DOHH2 (cell line): Measurements from ENCODE around the gene C22orf15.

Source experiments
- H3F3A ChIP-seq: fragments of 200-600 bp; sonication (generic), shearing (Covaris generic); 2 replicates; pipeline ENCODE4 v1.6.0; 2016; ENCODE audit warnings: antibody characterized with exemption, mild to moderate bottlenecking; ENCODE audit not compliant: control insufficient read depth, insufficient read depth
- H3K27ac ChIP-seq: fragments of 200-600 bp; sonication (generic); 2 replicates; pipeline ENCODE4 v1.5.1; 2014; ENCODE audit warnings: low read depth, mild to moderate bottlenecking, low read length, moderate library complexity
- H3K27me3 ChIP-seq: fragments of 200-600 bp; sonication (generic); 2 replicates; pipeline ENCODE4 v1.6.1; 2014; ENCODE audit warnings: mild to moderate bottlenecking, low read length, mixed read lengths; ENCODE audit not compliant: control insufficient read depth
- H3K36me3 ChIP-seq: fragments of 200-600 bp; sonication (generic); 2 replicates; pipeline ENCODE4 v1.6.1; 2014; ENCODE audit warnings: mild to moderate bottlenecking, low read length, moderate library complexity, mixed read lengths; ENCODE audit not compliant: control insufficient read depth
- H3K4me1 ChIP-seq: fragments of 200-600 bp; sonication (generic); 2 replicates; pipeline ENCODE4 v1.6.1; 2014; ENCODE audit warnings: mild to moderate bottlenecking, low read length, mixed read lengths; ENCODE audit not compliant: control insufficient read depth
- H3K4me2 ChIP-seq: fragments of 200-600 bp; sonication (generic); 2 replicates; pipeline ENCODE4 v1.6.0; 2014; ENCODE audit warnings: mild to moderate bottlenecking, low read length, moderate library complexity
- H3K4me3 ChIP-seq: fragments of 200-600 bp; sonication (generic); 2 replicates; pipeline ENCODE4 v1.5.1; 2014; ENCODE audit warnings: mild to moderate bottlenecking, low read length, mixed read lengths
- H3K79me2 ChIP-seq: fragments of 200-600 bp; sonication (generic); 2 replicates; pipeline ENCODE4 v1.6.1; 2014; ENCODE audit warnings: mild to moderate bottlenecking, low read length, mixed read lengths; ENCODE audit not compliant: control insufficient read depth
- H3K9me2 ChIP-seq: fragments of 200-600 bp; sonication (generic); replicated peaks from 2 replicates; pipeline ENCODE4 v1.6.1; 2014; ENCODE audit warnings: mild to moderate bottlenecking, low read length, mixed read lengths; ENCODE audit not compliant: control insufficient read depth
- H3K9me3 ChIP-seq: fragments of 200-600 bp; sonication (generic); 2 replicates; pipeline ENCODE4 v1.6.1; 2014; ENCODE audit warnings: antibody characterized with exemption, low read length, mixed read lengths; ENCODE audit not compliant: control insufficient read depth, insufficient read depth
- H4K20me1 ChIP-seq: fragments of 200-600 bp; sonication (generic); 2 replicates; pipeline ENCODE4 v1.6.0; 2014; ENCODE audit warnings: low read depth, mild to moderate bottlenecking, antibody characterized with exemption, low read length, moderate library complexity; ENCODE audit not compliant: control insufficient read depth, insufficient read depth
- CTCF ChIP-seq: fragments of 200-600 bp; sonication (generic); IDR thresholded peaks from one replicate; pipeline ENCODE4 v1.5.1; 2014; ENCODE audit warnings: antibody characterized with exemption, mild to moderate bottlenecking, low read depth, low read length; ENCODE audit not compliant: poor library complexity, severe bottlenecking
- EZH2phosphoT487 ChIP-seq: fragments of 200-600 bp; sonication (generic); IDR thresholded peaks from 2 replicates; pipeline ENCODE4 v1.6.1; 2017; ENCODE audit warnings: borderline replicate concordance, mild to moderate bottlenecking, antibody characterized with exemption, low read length, moderate library complexity, mixed read lengths

The C22orf15 gene

DNA sequence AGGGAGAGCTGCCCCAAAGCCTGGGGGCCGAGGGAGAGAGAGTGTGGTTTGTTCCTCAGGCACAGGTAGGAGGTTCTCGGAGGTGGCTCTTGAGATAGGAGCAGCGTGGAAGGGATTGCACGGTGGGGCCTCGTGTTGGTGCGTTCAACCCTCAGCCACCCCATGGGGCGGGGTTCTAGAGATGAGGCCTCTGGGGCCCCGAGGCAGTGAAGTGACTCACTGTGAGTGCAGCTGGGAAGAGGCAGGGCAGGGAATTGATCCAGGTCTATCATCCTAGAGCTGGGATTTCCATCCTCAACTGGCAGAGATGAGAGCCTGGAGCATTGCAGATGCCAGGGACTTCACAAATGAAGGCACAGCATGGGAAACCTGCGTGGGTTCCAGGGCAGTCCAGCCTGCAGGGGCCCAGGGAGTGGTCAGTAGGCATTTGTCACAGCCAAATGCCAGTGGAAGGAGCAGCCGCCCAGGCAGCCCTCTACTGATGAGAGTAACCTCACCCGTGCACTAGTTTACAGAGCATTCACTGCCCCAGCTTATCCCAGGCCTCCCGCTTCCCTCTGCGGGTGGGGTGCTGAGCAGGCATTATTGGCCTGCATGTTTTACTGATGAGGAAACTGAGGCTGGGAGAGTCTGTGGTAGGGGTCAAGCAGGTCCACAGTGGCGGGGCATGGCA is 18.9 kb downstream of the C22orf15 start:
- Histone ChIP-seq H3K4me2 (no peak overlapping the region), H3K9me3 (no peaks in the 10 kb centered on the region)

DNA sequence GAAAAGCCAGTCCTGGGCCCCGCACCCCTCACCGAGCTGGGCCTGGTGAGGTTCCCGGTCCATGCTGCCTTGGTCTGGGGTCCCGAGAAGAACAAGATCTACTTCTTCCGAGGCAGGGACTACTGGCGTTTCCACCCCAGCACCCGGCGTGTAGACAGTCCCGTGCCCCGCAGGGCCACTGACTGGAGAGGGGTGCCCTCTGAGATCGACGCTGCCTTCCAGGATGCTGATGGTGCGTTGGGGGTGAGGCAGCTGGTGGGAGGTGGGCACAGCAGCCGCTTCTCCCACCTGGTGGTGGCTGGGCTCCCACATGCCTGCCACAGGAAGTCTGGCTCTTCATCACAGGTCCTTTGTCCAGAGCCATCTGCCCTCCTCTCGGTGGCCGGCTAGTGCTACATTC is 19.5 kb downstream of the C22orf15 start:
- no peaks in the 10 kb centered on the region for H3K9me2 ChIP-seq
- TF ChIP-seq EZH2phosphoT487 (no peak), CTCF (no peak)
- peaks cover 7% of the 10 kb centered on the region for H3K79me2 ChIP-seq
- no peak overlapping the region for H3K4me3 ChIP-seq
- no peak overlapping the region for H3K4me2 ChIP-seq
- H3K9me3 ChIP-seq: no peaks in the 10 kb centered on the region
- peaks cover 2% of the 10 kb centered on the region; the same call in 1 of the 2 replicates for H3F3A ChIP-seq
- no peak overlapping the region for H3K27ac ChIP-seq
- H3K4me1 ChIP-seq: peaks cover 11% of the 10 kb centered on the region
- H3K27me3 ChIP-seq: no peaks in the 10 kb centered on the region
- no peaks in the 10 kb centered on the region; the same call in 1 of the 2 replicates for H3K36me3 ChIP-seq
- H4K20me1 ChIP-seq: no peaks in the 10 kb centered on the region

More for the DNA sequence above, 18.9 kb downstream of the C22orf15 start:
- Histone ChIP-seq H3K4me3 (no peak overlapping the region), H3K27me3 (no peaks in the 10 kb centered on the region), H3K36me3 (no peaks in the 10 kb centered on the region), H4K20me1 (no peaks in the 10 kb centered on the region), H3F3A (peaks cover 2% of the 10 kb centered on the region; the same call in 1 of the 2 replicates), H3K79me2 (peaks cover 3% of the 10 kb centered on the region; the same call in 1 of the 2 replicates), H3K27ac (no peak overlapping the region), H3K4me1 (peaks cover 10% of the 10 kb centered on the region), H3K9me2 (no peaks in the 10 kb centered on the region)
- TF ChIP-seq CTCF (no peak), EZH2phosphoT487 (no peak)

DNA sequence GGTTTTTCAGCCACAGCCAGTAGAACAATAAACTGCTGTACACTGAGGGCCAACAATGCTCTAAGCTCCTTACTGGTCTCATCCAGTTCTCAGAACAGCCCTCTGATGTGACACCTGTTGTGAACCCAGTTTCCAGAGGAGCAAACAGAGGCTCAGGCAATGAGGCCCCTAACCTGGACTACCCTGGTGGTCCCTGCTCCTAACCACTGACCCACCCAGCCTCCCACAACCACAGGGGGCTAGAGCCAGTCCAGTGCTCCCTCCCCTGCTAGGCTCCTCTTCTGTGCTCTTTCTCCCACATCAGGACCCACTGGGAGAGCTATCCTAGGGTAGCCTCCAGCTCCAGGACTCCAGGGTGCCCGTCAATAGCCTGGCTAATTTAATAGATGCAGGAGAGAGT is 19.9 kb downstream of the C22orf15 start:
- Histone ChIP-seq H3K36me3 (peaks cover 4% of the 10 kb centered on the region), H3K4me2 (no peak overlapping the region), H3K27me3 (no peaks in the 10 kb centered on the region), H3K4me1 (peaks cover 12% of the 10 kb centered on the region), H3K27ac (no peak overlapping the region), H4K20me1 (peaks cover 3% of the 10 kb centered on the region), H3K9me2 (no peaks in the 10 kb centered on the region), H3K9me3 (no peaks in the 10 kb centered on the region), H3K79me2 (peaks cover 11% of the 10 kb centered on the region), H3K4me3 (no peak overlapping the region), H3F3A (peaks cover 2% of the 10 kb centered on the region; the same call in 1 of the 2 replicates)
- TF ChIP-seq CTCF (no peak), EZH2phosphoT487 (no peak)
